HG02588 (cell line): Measurements from ENCODE around the gene TRIML1.
"Not testable (repeated sequence)": the region's sequence is repeated elsewhere in the genome, so short reads cannot be mapped to it uniquely, and the experiment has no call there.

Source experiments
- ATAC-seq: cut with Tn5 transposase; IDR thresholded peaks from one replicate; pipeline ENCODE4 v1.9.1; 2021; ENCODE audit warnings: mild to moderate bottlenecking, moderate library complexity; ENCODE audit not compliant: unreplicated experiment

Gene TRIML1

GRCh38 chr4:188147176-188147575 is 7.9 kb downstream of the TRIML1 start:
- no peak for ATAC-seq

- no peak for ATAC-seq
Measured at GRCh38 chr4:188147776-188148175, 8.5 kb downstream of the TRIML1 start.

GRCh38 chr4:188154668-188155405 is 15.6 kb downstream of the TRIML1 start:
- ATAC-seq, result no peak

- no peak for ATAC-seq
Measured at GRCh38 chr4:188158336-188158735, 19.1 kb downstream of the TRIML1 start.

GRCh38 chr4:188159513-188160226 is 20.4 kb downstream of the TRIML1 start:
- ATAC-seq, result not testable (repeated sequence)

- ATAC-seq, result no peak
Measured at GRCh38 chr4:188160406-188160805, 21.2 kb downstream of the TRIML1 start.

- ATAC-seq, result no peak
Measured at GRCh38 chr4:188161167-188161566, 21.9 kb downstream of the TRIML1 start.

GRCh38 chr4:188162698-188163097 is 23.5 kb downstream of the TRIML1 start:
- no peak for ATAC-seq

GRCh38 chr4:188168726-188169373 is 29.6 kb downstream of the TRIML1 start:
- ATAC-seq, result no peak

- no peak for ATAC-seq
Measured at GRCh38 chr4:188171551-188171950, 32.3 kb downstream of the TRIML1 start.

GRCh38 chr4:188175288-188175687 is 36.0 kb downstream of the TRIML1 start:
- no peak for ATAC-seq

- no peak for ATAC-seq
Measured at GRCh38 chr4:188177997-188178675, 38.9 kb downstream of the TRIML1 start.

- ATAC-seq, result no peak
Measured at GRCh38 chr4:188178806-188179205, 39.6 kb downstream of the TRIML1 start.

- ATAC-seq, result no peak
Measured at GRCh38 chr4:188187106-188187505, 47.9 kb downstream of the TRIML1 start.

- no peak for ATAC-seq
Measured at GRCh38 chr4:188190461-188190860, 51.2 kb downstream of the TRIML1 start.

- ATAC-seq, result no peak
Measured at GRCh38 chr4:188194421-188194820, 55.2 kb downstream of the TRIML1 start.

- ATAC-seq, result no peak
Measured at GRCh38 chr4:188195389-188195985, 56.2 kb downstream of the TRIML1 start.

GRCh38 chr4:188196134-188196735 is 57.0 kb downstream of the TRIML1 start:
- no peak for ATAC-seq
